AG10803 (cell line): Measurements from ENCODE around the gene PNPLA3.

Source experiments
- DNase-seq: peaks from one replicate; pipeline ENCODE4 v3.0.0; 2010; ENCODE audit warnings: low read depth
- H3K4me3 ChIP-seq: 2 replicates; pipeline ENCODE4 v1.5.1; 2011; ENCODE audit warnings: mild to moderate bottlenecking, low read length, control low read depth
- TF ChIP-seq, protein P1 (sequence below): conservative IDR thresholded peaks from 2 replicates; pipeline ENCODE4 v1.5.1; 2011; ENCODE audit warnings: mild to moderate bottlenecking, low read length, control low read depth, inconsistent platforms

The PNPLA3 gene

DNA sequence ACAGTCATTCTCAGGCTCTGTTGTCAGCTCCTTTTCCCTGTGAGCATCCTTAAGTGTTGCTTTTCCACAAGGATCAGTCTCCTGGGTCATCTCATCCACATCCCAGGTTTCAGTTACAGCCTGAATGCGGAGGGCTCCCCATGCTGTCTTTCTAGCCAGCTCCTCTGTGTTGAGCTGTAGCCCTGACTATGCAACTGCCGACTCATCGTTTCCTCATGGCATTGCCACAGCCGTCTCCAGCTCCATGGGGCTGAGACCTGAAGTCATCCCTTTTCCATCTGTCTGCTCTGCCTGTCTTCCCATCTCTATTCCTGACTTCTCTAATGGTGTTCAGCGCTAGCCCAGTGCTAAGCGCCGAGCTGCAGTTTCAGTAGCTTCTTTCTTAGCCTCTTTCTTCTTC, 43.5 kb downstream of the PNPLA3 start:
- no peak overlapping the region for H3K4me3 ChIP-seq
- DNase-seq: no peak
- TF ChIP-seq, protein P1, sequence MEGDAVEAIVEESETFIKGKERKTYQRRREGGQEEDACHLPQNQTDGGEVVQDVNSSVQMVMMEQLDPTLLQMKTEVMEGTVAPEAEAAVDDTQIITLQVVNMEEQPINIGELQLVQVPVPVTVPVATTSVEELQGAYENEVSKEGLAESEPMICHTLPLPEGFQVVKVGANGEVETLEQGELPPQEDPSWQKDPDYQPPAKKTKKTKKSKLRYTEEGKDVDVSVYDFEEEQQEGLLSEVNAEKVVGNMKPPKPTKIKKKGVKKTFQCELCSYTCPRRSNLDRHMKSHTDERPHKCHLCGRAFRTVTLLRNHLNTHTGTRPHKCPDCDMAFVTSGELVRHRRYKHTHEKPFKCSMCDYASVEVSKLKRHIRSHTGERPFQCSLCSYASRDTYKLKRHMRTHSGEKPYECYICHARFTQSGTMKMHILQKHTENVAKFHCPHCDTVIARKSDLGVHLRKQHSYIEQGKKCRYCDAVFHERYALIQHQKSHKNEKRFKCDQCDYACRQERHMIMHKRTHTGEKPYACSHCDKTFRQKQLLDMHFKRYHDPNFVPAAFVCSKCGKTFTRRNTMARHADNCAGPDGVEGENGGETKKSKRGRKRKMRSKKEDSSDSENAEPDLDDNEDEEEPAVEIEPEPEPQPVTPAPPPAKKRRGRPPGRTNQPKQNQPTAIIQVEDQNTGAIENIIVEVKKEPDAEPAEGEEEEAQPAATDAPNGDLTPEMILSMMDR: no peak

DNA sequence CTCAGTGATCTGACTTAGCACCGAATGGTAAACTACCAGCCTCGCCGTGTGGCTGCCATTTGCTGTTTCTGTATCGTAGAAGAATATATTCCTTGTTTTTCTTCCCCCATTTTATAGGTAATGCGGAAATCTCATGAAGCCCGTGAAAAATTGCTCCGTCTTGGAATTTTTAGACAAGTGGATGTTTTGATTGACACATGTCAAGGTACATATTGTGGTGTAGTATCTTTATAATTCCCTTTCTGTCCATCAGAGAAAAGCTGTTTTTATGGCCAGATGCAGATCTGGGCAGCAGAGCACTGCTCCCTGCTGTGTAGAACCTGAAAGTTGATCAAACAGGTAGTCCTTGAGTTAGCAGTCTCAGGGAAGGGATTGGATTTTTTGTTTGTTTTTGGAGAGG, 45.0 kb downstream of the PNPLA3 start:
- DNase-seq: no peak
- no peak overlapping the region for H3K4me3 ChIP-seq
- TF ChIP-seq, protein P1: no peak

DNA sequence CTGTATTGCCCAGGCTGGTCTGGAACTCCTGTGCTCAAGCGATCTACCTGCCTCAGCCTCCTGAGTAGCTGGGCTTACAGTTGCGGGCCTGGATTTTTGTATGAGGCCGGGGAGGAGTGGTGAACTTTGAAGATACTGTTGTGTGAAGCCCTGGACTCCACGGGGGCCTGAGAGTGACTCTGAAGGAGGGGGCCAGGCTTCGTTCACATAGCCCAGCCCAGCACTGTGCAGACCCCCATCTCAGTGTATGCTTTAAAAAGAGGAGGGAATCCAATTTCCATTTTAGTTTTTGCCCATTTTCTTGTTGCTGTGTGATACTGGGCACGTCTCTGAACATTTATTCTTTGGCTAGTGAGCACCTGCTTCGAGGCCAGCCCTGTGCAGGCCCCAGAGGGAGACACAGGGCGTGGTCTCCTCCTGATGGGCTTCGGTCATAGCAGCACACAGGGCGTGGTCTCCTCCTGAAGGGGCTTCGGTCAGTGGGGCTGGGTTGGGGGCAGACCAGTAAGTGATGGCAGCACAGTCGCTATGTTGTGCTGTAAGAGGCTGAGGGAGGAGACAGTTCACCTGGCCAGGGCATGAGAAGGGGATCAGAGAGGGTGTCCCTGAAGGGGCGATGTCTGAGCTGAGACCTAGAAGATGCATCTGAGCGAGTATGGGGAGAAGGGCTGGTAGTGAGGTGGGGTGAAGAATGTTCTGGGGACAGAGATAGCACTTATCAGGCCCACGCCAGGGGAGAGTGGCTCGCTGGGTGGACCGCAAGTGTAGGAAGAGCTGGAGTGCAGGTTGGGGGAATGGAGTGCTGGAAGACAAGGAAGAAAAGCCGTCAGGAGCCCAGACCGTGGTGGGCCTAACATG, 45.6 kb downstream of the PNPLA3 start:
- no peak overlapping the region for H3K4me3 ChIP-seq
- TF ChIP-seq, protein P1: no peak
- DNase-seq: no peak

DNA sequence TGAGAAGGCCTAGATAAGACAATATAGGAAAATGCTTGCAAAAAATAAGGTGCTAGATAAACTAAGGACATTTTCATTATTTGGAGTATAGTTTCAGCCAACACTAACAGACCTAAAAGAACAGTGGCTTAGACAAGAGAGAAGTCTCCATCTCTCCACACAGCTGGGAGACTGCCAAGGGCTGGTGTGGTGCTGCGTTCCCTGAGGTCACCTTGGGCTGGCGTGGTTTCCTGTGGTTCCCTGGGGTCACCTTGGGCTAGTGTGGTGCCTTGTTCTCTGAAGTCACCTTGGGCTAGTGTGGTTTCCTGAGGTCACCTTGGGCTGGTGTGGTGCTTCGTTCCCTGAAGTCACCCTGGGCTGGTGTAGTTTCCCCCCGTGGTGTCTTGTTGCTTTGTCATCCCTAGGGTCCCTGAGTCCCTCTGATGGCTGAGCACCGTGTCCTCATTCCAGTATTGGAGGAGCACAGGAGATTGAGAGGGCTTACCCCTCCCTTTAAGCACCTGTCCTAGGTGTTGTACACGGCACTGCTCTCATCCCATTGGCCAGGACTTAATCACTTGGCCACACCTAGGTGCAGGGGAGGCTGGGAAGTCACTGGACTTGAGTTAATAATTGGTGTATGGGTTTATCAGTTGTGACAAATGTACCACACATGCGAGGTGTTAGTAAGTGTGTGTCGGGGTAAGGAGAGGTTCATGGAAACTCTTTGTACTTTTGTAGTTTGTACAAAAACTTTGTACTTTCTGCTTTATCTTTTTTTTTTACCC, 46.6 kb downstream of the PNPLA3 start:
- no peak for DNase-seq
- TF ChIP-seq, protein P1: no peak
- H3K4me3 ChIP-seq: no peak overlapping the region

DNA sequence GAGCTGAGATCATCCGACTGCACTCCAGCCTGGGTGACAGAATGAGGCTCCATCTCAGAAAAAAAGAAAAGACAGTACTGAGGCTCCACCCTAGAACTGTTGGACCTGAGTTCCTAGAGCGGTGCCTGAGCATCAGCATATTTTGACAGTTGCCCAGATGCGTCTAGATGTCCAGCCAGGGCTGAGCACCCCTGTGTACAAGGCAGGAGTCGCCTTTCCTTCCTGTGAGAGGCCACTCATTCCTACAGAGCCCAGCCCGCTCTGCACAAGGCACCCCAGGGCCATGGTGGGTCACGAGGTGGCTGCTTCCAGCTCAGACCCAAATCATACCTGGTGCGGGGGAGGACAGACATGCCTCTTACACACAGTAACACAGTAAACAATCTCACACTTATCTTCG, 47.5 kb downstream of the PNPLA3 start:
- TF ChIP-seq, protein P1: no peak
- DNase-seq: no peak

DNA sequence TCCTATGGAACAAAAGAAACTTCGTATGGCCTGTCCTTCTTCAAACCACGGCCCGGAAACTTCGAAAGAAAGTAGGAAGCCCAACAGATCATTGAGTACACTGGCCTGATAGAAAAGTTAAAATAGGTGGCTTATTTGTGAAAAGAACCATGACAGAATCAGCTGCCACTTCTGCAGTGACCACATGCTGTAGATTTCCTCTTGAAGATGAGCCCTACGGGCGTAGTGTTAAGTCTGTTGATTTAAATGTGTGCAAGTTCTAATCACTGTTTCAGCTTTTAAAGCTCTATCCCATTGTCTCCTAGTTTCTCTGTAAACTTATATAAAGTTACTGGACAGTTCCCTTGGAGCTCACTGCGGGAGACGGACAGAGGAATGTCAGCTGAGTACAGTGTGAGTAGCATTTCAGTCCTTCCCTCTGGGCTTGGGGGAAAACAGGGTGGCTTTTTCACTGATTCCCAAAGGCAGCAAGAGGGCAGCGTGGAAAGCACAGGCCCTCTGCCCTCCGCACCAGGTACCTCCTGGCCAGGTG, 49.4 kb downstream of the PNPLA3 start:
- TF ChIP-seq, protein P1: no peak
- no peak overlapping the region for H3K4me3 ChIP-seq
- DNase-seq: no peak

More for the DNA sequence above, 47.5 kb downstream of the PNPLA3 start:
- no peak overlapping the region for H3K4me3 ChIP-seq
